ENCODE data around the gene MT1H. TPM values are rescaled to one million over a fixed set of nuclear protein-coding genes. Genes with fewer than 3 reads are reported as not detected.

Gene MT1H
- total RNA-seq, 1 experiment from 2014 or later = not detected

- Histone ChIP-seq H3K9me3 (ENCODE audit: control insufficient read depth in 1 of 2, insufficient read depth in 1 of 2, low read depth in 1 of 2, low read length in 2 of 2) (no peaks in the 10 kb centered on the region), H3K36me3 (ENCODE audit: control insufficient read depth in 1 of 2, insufficient read depth in 2 of 2, low read length in 2 of 2) (no peaks in the 10 kb centered on the region), H4K20me1 (ENCODE audit: insufficient read depth) (no peaks in the 10 kb centered on the region), H3K27me3 (ENCODE audit: insufficient read depth, low read length) (no peaks in the 10 kb centered on the region), H3K4me1 (ENCODE audit: control insufficient read depth in 1 of 2, insufficient read depth in 2 of 2, low read length in 2 of 2) (peaks cover 4 to 9% of the 10 kb centered on the region in 2 experiments; a peak in 2 of 4 replicates), H3K27ac (ENCODE audit: low read depth, low read length) (no peak within 1 kb of the TSS), H3K79me2 (ENCODE audit: insufficient read depth, low read length) (no peaks in the 10 kb centered on the region), H2AFZ (ENCODE audit: low read depth, low read length, poor library complexity, severe bottlenecking) (no peak within 1 kb of the TSS), H3K9ac (ENCODE audit: low read length) (no peak within 1 kb of the TSS), H3K4me3 (replicated peaks in 1 of 2; ENCODE audit: low read depth in 1 of 2, low read length in 2 of 2) (no peak within 1 kb of the TSS), H3K9me2 (ENCODE audit: insufficient read depth) (no peaks in the 10 kb centered on the region), H3K4me2 (ENCODE audit: low read length) (no peak within 1 kb of the TSS)
- CTCF ChIA-PET = no interaction called here
- no peak for DNase-seq (ENCODE audit: low read depth, low spot score)
- ATAC-seq = no peak
- BruUV-seq (replicated peaks) = no TSS peak
- TF ChIP-seq EZH2 (IDR thresholded peaks at IDR 0.05) (no peak), ZNF274 (IDR thresholded peaks at IDR 0.05; ENCODE audit: low read depth, low read length) (no peak), SRF (IDR thresholded peaks at IDR 0.05; ENCODE audit: low read depth) (no peak), SP1 (IDR thresholded peaks at IDR 0.05; ENCODE audit: low read depth) (no peak), EGR1 (IDR thresholded peaks at IDR 0.05; ENCODE audit: low read depth) (no peak), POLR2A (IDR thresholded peaks at IDR 0.05; ENCODE audit: borderline replicate concordance, extremely low read depth, insufficient read depth, insufficient read length) (no peak), ELF1 (IDR thresholded peaks at IDR 0.05; ENCODE audit: borderline replicate concordance, low read depth) (no peak), CEBPB (IDR thresholded peaks at IDR 0.05; ENCODE audit: low read depth) (no peak), EZH2phosphoT487 (IDR thresholded peaks at IDR 0.05; ENCODE audit: borderline replicate concordance) (no peak), FOSL1 (IDR thresholded peaks at IDR 0.05; ENCODE audit: low read depth) (no peak), POLR2AphosphoS5 (IDR thresholded peaks at IDR 0.05; ENCODE audit: low read depth, low read length) (no peak), ZFX (IDR thresholded peaks at IDR 0.05) (no peak), JUND (IDR thresholded peaks at IDR 0.05) (no peak), ATF3 (IDR thresholded peaks at IDR 0.05) (no peak)
- TF ChIP-seq, protein P1, sequence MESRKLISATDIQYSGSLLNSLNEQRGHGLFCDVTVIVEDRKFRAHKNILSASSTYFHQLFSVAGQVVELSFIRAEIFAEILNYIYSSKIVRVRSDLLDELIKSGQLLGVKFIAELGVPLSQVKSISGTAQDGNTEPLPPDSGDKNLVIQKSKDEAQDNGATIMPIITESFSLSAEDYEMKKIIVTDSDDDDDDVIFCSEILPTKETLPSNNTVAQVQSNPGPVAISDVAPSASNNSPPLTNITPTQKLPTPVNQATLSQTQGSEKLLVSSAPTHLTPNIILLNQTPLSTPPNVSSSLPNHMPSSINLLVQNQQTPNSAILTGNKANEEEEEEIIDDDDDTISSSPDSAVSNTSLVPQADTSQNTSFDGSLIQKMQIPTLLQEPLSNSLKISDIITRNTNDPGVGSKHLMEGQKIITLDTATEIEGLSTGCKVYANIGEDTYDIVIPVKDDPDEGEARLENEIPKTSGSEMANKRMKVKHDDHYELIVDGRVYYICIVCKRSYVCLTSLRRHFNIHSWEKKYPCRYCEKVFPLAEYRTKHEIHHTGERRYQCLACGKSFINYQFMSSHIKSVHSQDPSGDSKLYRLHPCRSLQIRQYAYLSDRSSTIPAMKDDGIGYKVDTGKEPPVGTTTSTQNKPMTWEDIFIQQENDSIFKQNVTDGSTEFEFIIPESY (IDR thresholded peaks at IDR 0.05; ENCODE audit: extremely low read depth, insufficient replicate concordance, low read length) = no peak
- TF ChIP-seq, protein P2, sequence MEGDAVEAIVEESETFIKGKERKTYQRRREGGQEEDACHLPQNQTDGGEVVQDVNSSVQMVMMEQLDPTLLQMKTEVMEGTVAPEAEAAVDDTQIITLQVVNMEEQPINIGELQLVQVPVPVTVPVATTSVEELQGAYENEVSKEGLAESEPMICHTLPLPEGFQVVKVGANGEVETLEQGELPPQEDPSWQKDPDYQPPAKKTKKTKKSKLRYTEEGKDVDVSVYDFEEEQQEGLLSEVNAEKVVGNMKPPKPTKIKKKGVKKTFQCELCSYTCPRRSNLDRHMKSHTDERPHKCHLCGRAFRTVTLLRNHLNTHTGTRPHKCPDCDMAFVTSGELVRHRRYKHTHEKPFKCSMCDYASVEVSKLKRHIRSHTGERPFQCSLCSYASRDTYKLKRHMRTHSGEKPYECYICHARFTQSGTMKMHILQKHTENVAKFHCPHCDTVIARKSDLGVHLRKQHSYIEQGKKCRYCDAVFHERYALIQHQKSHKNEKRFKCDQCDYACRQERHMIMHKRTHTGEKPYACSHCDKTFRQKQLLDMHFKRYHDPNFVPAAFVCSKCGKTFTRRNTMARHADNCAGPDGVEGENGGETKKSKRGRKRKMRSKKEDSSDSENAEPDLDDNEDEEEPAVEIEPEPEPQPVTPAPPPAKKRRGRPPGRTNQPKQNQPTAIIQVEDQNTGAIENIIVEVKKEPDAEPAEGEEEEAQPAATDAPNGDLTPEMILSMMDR (IDR thresholded peaks at IDR 0.05 in 2 of 3, conservative IDR thresholded peaks at IDR 0.05 in 1 of 3; ENCODE audit: borderline replicate concordance in 1 of 3, insufficient read depth in 1 of 3, low read depth in 2 of 3, low read length in 2 of 3) = no peak
- TF ChIP-seq, protein P3, sequence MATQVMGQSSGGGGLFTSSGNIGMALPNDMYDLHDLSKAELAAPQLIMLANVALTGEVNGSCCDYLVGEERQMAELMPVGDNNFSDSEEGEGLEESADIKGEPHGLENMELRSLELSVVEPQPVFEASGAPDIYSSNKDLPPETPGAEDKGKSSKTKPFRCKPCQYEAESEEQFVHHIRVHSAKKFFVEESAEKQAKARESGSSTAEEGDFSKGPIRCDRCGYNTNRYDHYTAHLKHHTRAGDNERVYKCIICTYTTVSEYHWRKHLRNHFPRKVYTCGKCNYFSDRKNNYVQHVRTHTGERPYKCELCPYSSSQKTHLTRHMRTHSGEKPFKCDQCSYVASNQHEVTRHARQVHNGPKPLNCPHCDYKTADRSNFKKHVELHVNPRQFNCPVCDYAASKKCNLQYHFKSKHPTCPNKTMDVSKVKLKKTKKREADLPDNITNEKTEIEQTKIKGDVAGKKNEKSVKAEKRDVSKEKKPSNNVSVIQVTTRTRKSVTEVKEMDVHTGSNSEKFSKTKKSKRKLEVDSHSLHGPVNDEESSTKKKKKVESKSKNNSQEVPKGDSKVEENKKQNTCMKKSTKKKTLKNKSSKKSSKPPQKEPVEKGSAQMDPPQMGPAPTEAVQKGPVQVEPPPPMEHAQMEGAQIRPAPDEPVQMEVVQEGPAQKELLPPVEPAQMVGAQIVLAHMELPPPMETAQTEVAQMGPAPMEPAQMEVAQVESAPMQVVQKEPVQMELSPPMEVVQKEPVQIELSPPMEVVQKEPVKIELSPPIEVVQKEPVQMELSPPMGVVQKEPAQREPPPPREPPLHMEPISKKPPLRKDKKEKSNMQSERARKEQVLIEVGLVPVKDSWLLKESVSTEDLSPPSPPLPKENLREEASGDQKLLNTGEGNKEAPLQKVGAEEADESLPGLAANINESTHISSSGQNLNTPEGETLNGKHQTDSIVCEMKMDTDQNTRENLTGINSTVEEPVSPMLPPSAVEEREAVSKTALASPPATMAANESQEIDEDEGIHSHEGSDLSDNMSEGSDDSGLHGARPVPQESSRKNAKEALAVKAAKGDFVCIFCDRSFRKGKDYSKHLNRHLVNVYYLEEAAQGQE (IDR thresholded peaks at IDR 0.05; ENCODE audit: low read depth) = no peak
- TF ChIP-seq, protein P4, sequence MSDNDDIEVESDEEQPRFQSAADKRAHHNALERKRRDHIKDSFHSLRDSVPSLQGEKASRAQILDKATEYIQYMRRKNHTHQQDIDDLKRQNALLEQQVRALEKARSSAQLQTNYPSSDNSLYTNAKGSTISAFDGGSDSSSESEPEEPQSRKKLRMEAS (IDR thresholded peaks at IDR 0.05) = no peak
- POLR2A ChIA-PET = interaction anchor here (1.9 kb wide), 1 partner anchor 12 kb away, joined by 8 read pairs; the partner anchor contains the start of gene MT1E
- RAD21 ChIA-PET (ENCODE audit: low non-redundant PET in 1 of 2, low total read pairs in 2 of 2, uncharacterized antibody in 2 of 2, unreplicated experiment in 2 of 2) = no interaction called here
- intact Hi-C loops (cut with micrococcal nuclease) = no loop called here
These were observed 31.5 kb upstream of the MT1H start, which contains the start of gene MT1A for GRCh38 chr16:56637814-56638750. TSS of gene MT1A (plus strand) at chr16:56638666. CDS start at chr16:56638739, 73 bp downstream.

All from HCT116 (cell line).